Cardiac fibroblast (primary cell): ENCODE data around the gene ACSF3.
"Not testable (repeated sequence)": the region's sequence is repeated elsewhere in the genome, so short reads cannot be mapped to it uniquely, and the experiment has no call there.

Experiments used
- DNase-seq, 2 donors: peaks; one replicate each; pipeline versions ENCODE4 v3.0.0 to v3.0.0-alpha.2; 2010; ENCODE audit warnings: low read depth in 2 of 2
- H3K4me3 ChIP-seq, 2 donors: replicated peaks in 1 of 2; 1 replicate in 1 of 2; 2 replicates in 1 of 2; pipeline ENCODE4 v1.5.1; 2011; ENCODE audit warnings: low read depth in 2 of 2, low read length in 2 of 2, mild to moderate bottlenecking in 2 of 2, moderate library complexity in 1 of 2
- CTCF ChIP-seq: IDR thresholded peaks from one replicate; pipeline ENCODE4 v1.5.1; 2011; ENCODE audit warnings: low read depth, mild to moderate bottlenecking, low read length, inconsistent platforms

The ACSF3 gene

GRCh38 chr16:89087922-89088497 is 5.6 kb upstream of the ACSF3 start:
- no peak for DNase-seq
- H3K4me3 ChIP-seq, result no peak overlapping the region
- no peak for TF ChIP-seq CTCF

- H3K4me3 ChIP-seq, result no peak overlapping the region
- DNase-seq, result no peak
- TF ChIP-seq CTCF, result no peak
Measured at GRCh38 chr16:89089120-89089519, 4.5 kb upstream of the ACSF3 start.

GRCh38 chr16:89090182-89090630 is 3.4 kb upstream of the ACSF3 start:
- DNase-seq, result no peak
- TF ChIP-seq CTCF, result no peak
- no peak overlapping the region for H3K4me3 ChIP-seq

GRCh38 chr16:89090669-89091426 is 2.8 kb upstream of the ACSF3 start:
- no peak for DNase-seq
- H3K4me3 ChIP-seq, result no peak overlapping the region
- no peak for TF ChIP-seq CTCF

- H3K4me3 ChIP-seq, result no peak overlapping the region
- no peak for TF ChIP-seq CTCF
Measured at GRCh38 chr16:89092013-89092412, 1.6 kb upstream of the ACSF3 start.

GRCh38 chr16:89093252-89093601 is 425 bp upstream of the ACSF3 start:
- not testable (repeated sequence) for DNase-seq
- peak overlapping the region; percentile 50 to 73 for H3K4me3 ChIP-seq

More at GRCh38 chr16:89092013-89092412, 1.6 kb upstream of the ACSF3 start:
- DNase-seq, result no peak

GRCh38 chr16:89094252-89094879 is 714 bp downstream of the ACSF3 start:
- peak; percentile 9 to 19 for DNase-seq
- TF ChIP-seq CTCF, result no peak
- H3K4me3 ChIP-seq, result peak overlapping the region; percentile 73 to 75
